Measurements from ENCODE around the gene ATP4B.
A peak's percentile ranks its signal among the peaks of the same experiment; 100 is the strongest.

Gene ATP4B

DNA sequence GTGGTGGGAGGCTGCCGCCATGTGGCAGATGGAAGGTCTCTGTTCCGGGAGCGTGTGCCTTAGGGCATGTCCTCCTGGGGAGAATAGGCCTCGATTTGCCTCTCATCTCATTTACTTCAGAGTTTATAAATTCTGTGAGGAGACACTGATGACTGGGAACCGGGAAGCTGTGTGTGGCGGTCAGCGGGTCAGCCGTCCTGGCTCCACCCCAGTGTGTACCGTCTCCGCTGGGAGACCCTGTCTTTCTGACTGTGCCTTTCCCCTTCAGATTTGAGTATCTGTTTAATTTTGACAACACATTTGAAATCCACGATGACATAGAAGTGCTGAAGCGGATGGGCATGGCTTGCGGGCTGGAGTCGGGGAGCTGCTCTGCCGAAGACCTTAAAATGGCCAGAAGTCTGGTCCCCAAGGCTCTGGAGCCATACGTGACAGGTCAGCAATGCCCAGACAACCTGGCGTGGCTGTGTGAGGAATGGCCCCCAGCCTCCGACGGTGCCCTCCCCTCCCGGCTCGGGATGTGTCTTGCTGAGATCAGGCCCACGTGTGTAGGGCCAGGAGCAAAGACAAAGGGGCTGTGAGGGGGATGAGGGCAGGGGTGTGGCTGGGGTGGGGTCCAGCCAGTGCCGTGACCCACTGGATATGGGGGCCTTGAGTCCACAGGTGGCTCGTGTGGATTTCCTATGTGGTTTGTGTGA, 21.6 kb downstream of the ATP4B start:
- Histone ChIP-seq H2BK120ac (ENCODE audit: low read depth, low read length) (no peak overlapping the region), H3K9me3 (ENCODE audit: control insufficient read depth, low read length) (no peaks in the 10 kb centered on the region), H3K27ac (ENCODE audit: low read length, poor library complexity, severe bottlenecking) (no peak overlapping the region), H3K23ac (ENCODE audit: low read length in 2 of 2) (no peak overlapping the region), H3K79me1 (replicated peaks; ENCODE audit: low read length, poor library complexity, severe bottlenecking) (peaks cover 61% of the 10 kb centered on the region), H4K8ac (ENCODE audit: low read length) (no peak overlapping the region), H3K4me3 (ENCODE audit: insufficient read depth in 1 of 2, low read depth in 1 of 2, low read length in 2 of 2) (no peak overlapping the region), H3K36me3 (ENCODE audit: control insufficient read depth in 1 of 2, insufficient read depth in 2 of 2, low read depth in 1 of 2, low read length in 2 of 2) (peaks cover 80 to 92% of the 10 kb centered on the region in 2 experiments), H2BK15ac (ENCODE audit: low read depth, poor library complexity, severe bottlenecking) (no peak overlapping the region), H2AFZ (ENCODE audit: low read depth, low read length) (no peak overlapping the region), H3K14ac (ENCODE audit: low read length in 2 of 2) (no peak overlapping the region), H2AK5ac (ENCODE audit: low read length, severe bottlenecking) (no peak overlapping the region), H2BK12ac (ENCODE audit: low read length in 2 of 2) (no peak overlapping the region), H4K91ac (ENCODE audit: low read length) (no peak overlapping the region), H3K4ac (ENCODE audit: low read depth in 1 of 2, low read length in 2 of 2) (no peak overlapping the region), H2BK5ac (ENCODE audit: low read depth, low read length, poor library complexity, severe bottlenecking) (no peak overlapping the region), H3K4me2 (ENCODE audit: low read length, poor library complexity, severe bottlenecking) (no peak overlapping the region), H3K27me3 (ENCODE audit: control insufficient read depth in 1 of 2, insufficient read depth in 1 of 2, low read length in 2 of 2) (no peaks in the 10 kb centered on the region), H3K18ac (ENCODE audit: low read depth in 1 of 2, low read length in 2 of 2) (no peak overlapping the region), H3K9ac (ENCODE audit: low read length) (no peak overlapping the region), H3K4me1 (ENCODE audit: control insufficient read depth, insufficient read depth, low read depth, low read length) (peaks cover 2% of the 10 kb centered on the region)
- WGBS, result 97% methylated on average over 24 of the region's 24 CpGs
- DNase-seq, result no peak

DNA sequence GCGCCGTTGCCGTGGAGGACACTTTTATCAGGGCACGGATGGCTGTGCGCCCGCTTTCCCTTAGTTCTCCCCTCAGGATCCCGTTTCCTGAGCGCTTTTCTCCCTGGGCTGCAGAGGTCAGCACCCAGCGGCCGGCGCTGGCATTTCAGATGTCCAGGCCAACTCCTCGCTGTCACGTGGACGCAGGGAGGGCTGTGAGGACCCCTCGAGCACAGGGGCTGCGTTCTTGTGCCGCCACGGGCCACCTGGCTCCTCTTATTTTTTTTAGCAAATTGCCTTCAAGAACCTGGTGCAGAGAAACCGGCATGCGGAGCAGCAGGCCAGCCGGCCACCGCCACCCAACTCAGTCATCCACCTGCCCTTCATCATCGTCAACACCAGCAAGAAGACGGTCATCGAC, 22.3 kb downstream of the ATP4B start:
- Histone ChIP-seq H3K79me1 (replicated peaks; ENCODE audit: low read length, poor library complexity, severe bottlenecking) (peaks cover 63% of the 10 kb centered on the region), H2BK120ac (ENCODE audit: low read depth, low read length) (no peak overlapping the region), H3K18ac (ENCODE audit: low read depth in 1 of 2, low read length in 2 of 2) (no peak overlapping the region), H3K4me3 (ENCODE audit: insufficient read depth in 1 of 2, low read depth in 1 of 2, low read length in 2 of 2) (no peak overlapping the region), H4K91ac (ENCODE audit: low read length) (no peak overlapping the region), H3K27me3 (ENCODE audit: control insufficient read depth in 1 of 2, insufficient read depth in 1 of 2, low read length in 2 of 2) (no peaks in the 10 kb centered on the region), H3K27ac (ENCODE audit: low read length, poor library complexity, severe bottlenecking) (no peak overlapping the region), H3K9me3 (ENCODE audit: control insufficient read depth, low read length) (no peaks in the 10 kb centered on the region), H2AK5ac (ENCODE audit: low read length, severe bottlenecking) (no peak overlapping the region), H3K4me2 (ENCODE audit: low read length, poor library complexity, severe bottlenecking) (no peak overlapping the region), H3K4ac (ENCODE audit: low read depth in 1 of 2, low read length in 2 of 2) (no peak overlapping the region), H3K36me3 (ENCODE audit: control insufficient read depth in 1 of 2, insufficient read depth in 2 of 2, low read depth in 1 of 2, low read length in 2 of 2) (peaks cover 86 to 94% of the 10 kb centered on the region in 2 experiments), H2BK5ac (ENCODE audit: low read depth, low read length, poor library complexity, severe bottlenecking) (no peak overlapping the region), H3K4me1 (ENCODE audit: control insufficient read depth, insufficient read depth, low read depth, low read length) (peaks cover 3% of the 10 kb centered on the region), H2BK15ac (ENCODE audit: low read depth, poor library complexity, severe bottlenecking) (no peak overlapping the region), H3K9ac (ENCODE audit: low read length) (no peak overlapping the region), H2AFZ (ENCODE audit: low read depth, low read length) (no peak overlapping the region), H2BK12ac (ENCODE audit: low read length in 2 of 2) (no peak overlapping the region), H4K8ac (ENCODE audit: low read length) (no peak overlapping the region), H3K23ac (ENCODE audit: low read length in 2 of 2) (no peak overlapping the region), H3K14ac (ENCODE audit: low read length in 2 of 2) (no peak overlapping the region)
- no peak for DNase-seq
- WGBS, result 97% methylated on average over 25 of the region's 25 CpGs

DNA sequence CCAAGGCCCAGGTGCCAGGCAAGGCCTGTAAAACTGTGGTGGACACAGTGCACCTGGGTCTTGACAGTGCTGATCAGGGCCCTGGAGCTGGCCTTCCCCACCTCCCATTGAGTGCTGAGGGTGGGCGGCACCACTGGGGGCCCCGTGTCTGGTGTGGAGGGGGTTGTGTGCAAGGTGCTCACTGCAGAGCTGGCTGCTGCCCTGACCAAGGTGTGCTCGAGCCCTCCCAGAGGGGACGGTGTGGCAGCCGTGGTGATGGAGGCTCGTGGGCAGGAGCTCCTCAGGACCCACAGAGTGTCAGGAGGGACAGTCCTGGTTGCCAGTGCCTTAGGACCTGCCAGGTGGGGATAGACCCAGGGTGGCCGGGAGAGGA, 23.0 kb downstream of the ATP4B start:
- Histone ChIP-seq H2AFZ (ENCODE audit: low read depth, low read length) (no peak overlapping the region), H2BK12ac (ENCODE audit: low read length in 2 of 2) (no peak overlapping the region), H3K9ac (ENCODE audit: low read length) (no peak overlapping the region), H3K27me3 (ENCODE audit: control insufficient read depth in 1 of 2, insufficient read depth in 1 of 2, low read length in 2 of 2) (no peaks in the 10 kb centered on the region), H2AK5ac (ENCODE audit: low read length, severe bottlenecking) (no peak overlapping the region), H3K4ac (ENCODE audit: low read depth in 1 of 2, low read length in 2 of 2) (no peak overlapping the region), H3K14ac (ENCODE audit: low read length in 2 of 2) (no peak overlapping the region), H3K9me3 (ENCODE audit: control insufficient read depth, low read length) (no peaks in the 10 kb centered on the region), H2BK5ac (ENCODE audit: low read depth, low read length, poor library complexity, severe bottlenecking) (no peak overlapping the region), H3K79me1 (replicated peaks; ENCODE audit: low read length, poor library complexity, severe bottlenecking) (peaks cover 64% of the 10 kb centered on the region), H2BK15ac (ENCODE audit: low read depth, poor library complexity, severe bottlenecking) (no peak overlapping the region), H4K91ac (ENCODE audit: low read length) (no peak overlapping the region), H3K4me1 (ENCODE audit: control insufficient read depth, insufficient read depth, low read depth, low read length) (peaks cover 4% of the 10 kb centered on the region), H3K23ac (ENCODE audit: low read length in 2 of 2) (no peak overlapping the region), H3K18ac (ENCODE audit: low read depth in 1 of 2, low read length in 2 of 2) (no peak overlapping the region), H3K36me3 (ENCODE audit: control insufficient read depth in 1 of 2, insufficient read depth in 2 of 2, low read depth in 1 of 2, low read length in 2 of 2) (peaks cover 87 to 90% of the 10 kb centered on the region in 2 experiments), H3K27ac (ENCODE audit: low read length, poor library complexity, severe bottlenecking) (no peak overlapping the region), H4K8ac (ENCODE audit: low read length) (no peak overlapping the region), H2BK120ac (ENCODE audit: low read depth, low read length) (no peak overlapping the region), H3K4me3 (ENCODE audit: insufficient read depth in 1 of 2, low read depth in 1 of 2, low read length in 2 of 2) (no peak overlapping the region), H3K4me2 (ENCODE audit: low read length, poor library complexity, severe bottlenecking) (no peak overlapping the region)
- no peak for DNase-seq
- 94% methylated on average over 7 of the region's 7 CpGs for WGBS

DNA sequence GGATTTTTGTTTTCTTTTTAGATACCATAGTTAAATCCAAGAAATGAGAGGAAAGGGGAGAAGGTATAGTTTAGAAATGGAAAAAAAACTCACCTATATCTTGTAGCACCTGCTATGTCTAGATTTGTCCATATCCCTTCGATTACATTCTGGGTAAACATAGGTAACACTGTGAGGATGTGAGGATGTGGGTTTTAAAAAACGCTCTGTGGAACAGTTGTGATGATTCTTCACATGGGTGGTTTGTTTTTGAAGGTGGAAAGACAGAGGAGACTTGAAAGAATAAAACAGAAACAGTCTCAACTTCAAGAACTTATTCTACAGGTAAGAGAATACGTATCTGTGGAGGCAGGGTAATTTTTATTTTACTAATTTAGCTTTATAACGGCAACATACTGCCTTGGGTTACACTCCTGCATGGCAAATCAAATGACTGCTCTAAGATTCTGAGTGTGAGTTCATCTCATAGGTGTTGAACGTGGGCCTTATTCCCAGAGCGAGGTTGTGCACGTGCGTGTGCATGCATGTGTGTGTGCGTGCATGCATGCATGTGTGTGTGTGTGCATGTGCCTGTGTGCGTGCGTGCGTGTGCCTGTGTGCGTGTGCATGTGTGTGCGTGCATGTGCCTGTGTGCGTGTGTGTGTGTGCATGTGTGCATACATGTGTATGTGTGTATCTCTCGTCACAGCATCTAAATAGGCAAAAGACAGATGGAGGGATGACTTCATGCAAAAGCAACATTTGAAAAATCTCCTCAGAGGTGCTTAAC, 23.5 kb downstream of the ATP4B start:
- Histone ChIP-seq H3K4ac (ENCODE audit: low read depth in 1 of 2, low read length in 2 of 2) (no peak overlapping the region), H2BK12ac (ENCODE audit: low read length in 2 of 2) (no peak overlapping the region), H3K9ac (ENCODE audit: low read length) (no peak overlapping the region), H3K14ac (ENCODE audit: low read length in 2 of 2) (peak overlapping the region in 1 of 2 experiments; percentile 73), H3K4me3 (ENCODE audit: insufficient read depth in 1 of 2, low read depth in 1 of 2, low read length in 2 of 2) (peak overlapping the region in 1 of 2 experiments; percentile 29), H3K4me1 (ENCODE audit: control insufficient read depth, insufficient read depth, low read depth, low read length) (peaks cover 4% of the 10 kb centered on the region), H3K27ac (ENCODE audit: low read length, poor library complexity, severe bottlenecking) (no peak overlapping the region), H3K23ac (ENCODE audit: low read length in 2 of 2) (peak overlapping the region in 1 of 2 experiments; percentile 40), H3K36me3 (ENCODE audit: control insufficient read depth in 1 of 2, insufficient read depth in 2 of 2, low read depth in 1 of 2, low read length in 2 of 2) (peaks cover 87 to 89% of the 10 kb centered on the region in 2 experiments), H2AFZ (ENCODE audit: low read depth, low read length) (no peak overlapping the region), H4K8ac (ENCODE audit: low read length) (no peak overlapping the region), H3K79me1 (replicated peaks; ENCODE audit: low read length, poor library complexity, severe bottlenecking) (peaks cover 63% of the 10 kb centered on the region), H4K91ac (ENCODE audit: low read length) (peak overlapping the region; percentile 1), H3K9me3 (ENCODE audit: control insufficient read depth, low read length) (no peaks in the 10 kb centered on the region), H3K4me2 (ENCODE audit: low read length, poor library complexity, severe bottlenecking) (no peak overlapping the region), H3K18ac (ENCODE audit: low read depth in 1 of 2, low read length in 2 of 2) (no peak overlapping the region), H2BK5ac (ENCODE audit: low read depth, low read length, poor library complexity, severe bottlenecking) (no peak overlapping the region), H2BK120ac (ENCODE audit: low read depth, low read length) (no peak overlapping the region), H3K27me3 (ENCODE audit: control insufficient read depth in 1 of 2, insufficient read depth in 1 of 2, low read length in 2 of 2) (no peaks in the 10 kb centered on the region), H2BK15ac (ENCODE audit: low read depth, poor library complexity, severe bottlenecking) (no peak overlapping the region), H2AK5ac (ENCODE audit: low read length, severe bottlenecking) (no peak overlapping the region)
- DNase-seq, result no peak
- 98% methylated on average over 15 of the region's 16 CpGs for WGBS

Measured in mesenchymal stem cell (in vitro differentiated cells and primary cell).